Measurements from ENCODE around the gene PLAC1.

PLAC1 gene

GRCh38 chrX:134591502-134591901 is 66.8 kb downstream of the PLAC1 start:
- DNase-seq (ENCODE audit: low read depth in 3 of 3, low spot score in 1 of 3): no peak

GRCh38 chrX:134588806-134589205 is 69.5 kb downstream of the PLAC1 start:
- no peak for DNase-seq (ENCODE audit: low read depth in 3 of 3, low spot score in 1 of 3)

- DNase-seq (ENCODE audit: low read depth in 3 of 3, low spot score in 1 of 3): no peak
These were observed 77.4 kb downstream of the PLAC1 start for GRCh38 chrX:134580907-134581306.

GRCh38 chrX:134573683-134574035 is 84.6 kb downstream of the PLAC1 start:
- no peak for DNase-seq (ENCODE audit: low read depth in 3 of 3, low spot score in 1 of 3)

GRCh38 chrX:134572816-134573682 is 85.2 kb downstream of the PLAC1 start:
- DNase-seq (ENCODE audit: low read depth in 3 of 3, low spot score in 1 of 3): no peak

- no peak for DNase-seq (ENCODE audit: low read depth in 3 of 3, low spot score in 1 of 3)
These were observed 86.5 kb downstream of the PLAC1 start for GRCh38 chrX:134571796-134572195.

- no peak for DNase-seq (ENCODE audit: low read depth in 3 of 3, low spot score in 1 of 3)
These were observed 87.4 kb downstream of the PLAC1 start for GRCh38 chrX:134570899-134571298.

GRCh38 chrX:134570509-134570846 is 87.8 kb downstream of the PLAC1 start:
- no peak for DNase-seq (ENCODE audit: low read depth in 3 of 3, low spot score in 1 of 3)

- no peak for DNase-seq (ENCODE audit: low read depth in 3 of 3, low spot score in 1 of 3)
These were observed 89.0 kb downstream of the PLAC1 start for GRCh38 chrX:134569306-134569705.

GRCh38 chrX:134568285-134569016 is 89.8 kb downstream of the PLAC1 start:
- DNase-seq (ENCODE audit: low read depth in 3 of 3, low spot score in 1 of 3): no peak

- DNase-seq (ENCODE audit: low read depth in 3 of 3, low spot score in 1 of 3): no peak
These were observed 91.8 kb downstream of the PLAC1 start for GRCh38 chrX:134566506-134566905.

GRCh38 chrX:134562002-134562401 is 96.3 kb downstream of the PLAC1 start:
- no peak for DNase-seq (ENCODE audit: low read depth in 3 of 3, low spot score in 1 of 3)

- no peak for DNase-seq (ENCODE audit: low read depth in 3 of 3, low spot score in 1 of 3)
These were observed 100.1 kb downstream of the PLAC1 start for GRCh38 chrX:134558133-134558532.

GRCh38 chrX:134554291-134554690 is 104.0 kb downstream of the PLAC1 start:
- no peak for DNase-seq (ENCODE audit: low read depth in 3 of 3, low spot score in 1 of 3)

- DNase-seq (ENCODE audit: low read depth in 3 of 3, low spot score in 1 of 3): no peak
These were observed 105.9 kb downstream of the PLAC1 start for GRCh38 chrX:134552351-134552750.

- no peak for DNase-seq (ENCODE audit: low read depth in 3 of 3, low spot score in 1 of 3)
These were observed 106.8 kb downstream of the PLAC1 start for GRCh38 chrX:134551376-134552048.

GRCh38 chrX:134548257-134549201 is 109.7 kb downstream of the PLAC1 start:
- no peak for DNase-seq (ENCODE audit: low read depth in 3 of 3, low spot score in 1 of 3)

- no peak for DNase-seq (ENCODE audit: low read depth in 3 of 3, low spot score in 1 of 3)
These were observed 111.1 kb downstream of the PLAC1 start for GRCh38 chrX:134547047-134547679.

- no peak for DNase-seq (ENCODE audit: low read depth in 3 of 3, low spot score in 1 of 3)
These were observed 112.1 kb downstream of the PLAC1 start for GRCh38 chrX:134546187-134546586.

GRCh38 chrX:134545510-134545909 is 112.8 kb downstream of the PLAC1 start:
- DNase-seq (ENCODE audit: low read depth in 3 of 3, low spot score in 1 of 3): no peak

Measured in stimulated activated CD4-positive, alpha-beta T cell treated with anti-CD3 and anti-CD28 coated beads, TNF-alpha, amount 100 ng/mL, for 1 hour (primary cell).